LNCAP (cell line): Measurements from ENCODE around the gene EXD3.

Experiments
- CTCF ChIP-seq: fragments of 450-650 bp; IDR thresholded peaks from 2 replicates; pipeline ENCODE4 v1.5.1; 2017; ENCODE audit warnings: mild to moderate bottlenecking

The EXD3 gene

GRCh38 chr9:137310189-137311052 is 112.5 kb downstream of the EXD3 start:
- TF ChIP-seq CTCF: no peak

- TF ChIP-seq CTCF: no peak
Observed at GRCh38 chr9:137309368-137310188, 113.4 kb downstream of the EXD3 start.

GRCh38 chr9:137308057-137308619 is 114.8 kb downstream of the EXD3 start:
- no peak for TF ChIP-seq CTCF

- TF ChIP-seq CTCF: no peak
Observed at GRCh38 chr9:137307255-137308056, 115.5 kb downstream of the EXD3 start.

- no peak for TF ChIP-seq CTCF
Observed at GRCh38 chr9:137306850-137307254, 116.1 kb downstream of the EXD3 start.

GRCh38 chr9:137306066-137306849 is 116.7 kb downstream of the EXD3 start:
- no peak for TF ChIP-seq CTCF
